TTC549 (cell line): ENCODE data around the gene GRB7.
"Not testable (repeated sequence)": the region's sequence is repeated elsewhere in the genome, so short reads cannot be mapped to it uniquely, and the experiment has no call there.

Source experiments
- FAIRE-seq: peaks from 2 replicates; lab custom pipeline; 2012; peaks lifted over from hg19 to GRCh38; lab: Jason Lieb, UNC

The GRB7 gene

GRCh38 chr17:39709998-39710964, 27.5 kb upstream of the GRB7 start:
- no peak for FAIRE-seq

GRCh38 chr17:39711071-39711470, 26.7 kb upstream of the GRB7 start:
- not testable (repeated sequence) for FAIRE-seq

- no peak for FAIRE-seq
Observed at GRCh38 chr17:39711851-39712250, 25.9 kb upstream of the GRB7 start.

GRCh38 chr17:39714234-39714633, 23.5 kb upstream of the GRB7 start:
- no peak for FAIRE-seq

- FAIRE-seq, result no peak
Observed at GRCh38 chr17:39715375-39716072, 22.2 kb upstream of the GRB7 start.

DNA sequence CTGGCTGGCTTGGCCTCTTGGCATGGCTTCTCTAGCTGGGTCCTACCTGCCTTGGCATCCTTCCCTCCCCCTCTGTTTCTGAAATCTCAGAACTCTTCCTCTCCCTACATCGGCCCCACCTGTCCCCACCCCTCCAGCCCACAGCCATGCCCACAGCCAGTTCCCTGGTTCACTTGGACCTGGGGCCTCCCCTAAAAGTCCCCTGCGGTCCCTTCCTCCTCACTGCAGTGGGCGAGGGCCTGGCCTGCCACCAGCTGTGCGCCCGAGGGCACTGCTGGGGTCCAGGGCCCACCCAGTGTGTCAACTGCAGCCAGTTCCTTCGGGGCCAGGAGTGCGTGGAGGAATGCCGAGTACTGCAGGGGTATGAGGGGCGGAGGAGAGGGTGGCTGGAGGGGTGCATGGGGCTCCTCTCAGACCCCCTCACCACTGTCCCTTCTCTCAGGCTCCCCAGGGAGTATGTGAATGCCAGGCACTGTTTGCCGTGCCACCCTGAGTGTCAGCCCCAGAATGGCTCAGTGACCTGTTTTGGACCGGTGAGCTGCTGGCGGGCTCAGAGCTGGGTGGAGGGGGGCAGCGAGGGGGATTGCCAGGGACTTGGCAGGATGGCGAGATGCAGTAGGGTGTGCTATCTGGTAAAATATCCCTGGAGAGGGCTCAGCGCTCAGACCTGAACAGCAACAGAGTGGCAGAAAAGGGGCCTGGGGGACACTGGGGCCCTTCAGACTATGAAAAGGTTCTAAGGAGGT, 21.5 kb upstream of the GRB7 start:
- FAIRE-seq, result no peak

DNA sequence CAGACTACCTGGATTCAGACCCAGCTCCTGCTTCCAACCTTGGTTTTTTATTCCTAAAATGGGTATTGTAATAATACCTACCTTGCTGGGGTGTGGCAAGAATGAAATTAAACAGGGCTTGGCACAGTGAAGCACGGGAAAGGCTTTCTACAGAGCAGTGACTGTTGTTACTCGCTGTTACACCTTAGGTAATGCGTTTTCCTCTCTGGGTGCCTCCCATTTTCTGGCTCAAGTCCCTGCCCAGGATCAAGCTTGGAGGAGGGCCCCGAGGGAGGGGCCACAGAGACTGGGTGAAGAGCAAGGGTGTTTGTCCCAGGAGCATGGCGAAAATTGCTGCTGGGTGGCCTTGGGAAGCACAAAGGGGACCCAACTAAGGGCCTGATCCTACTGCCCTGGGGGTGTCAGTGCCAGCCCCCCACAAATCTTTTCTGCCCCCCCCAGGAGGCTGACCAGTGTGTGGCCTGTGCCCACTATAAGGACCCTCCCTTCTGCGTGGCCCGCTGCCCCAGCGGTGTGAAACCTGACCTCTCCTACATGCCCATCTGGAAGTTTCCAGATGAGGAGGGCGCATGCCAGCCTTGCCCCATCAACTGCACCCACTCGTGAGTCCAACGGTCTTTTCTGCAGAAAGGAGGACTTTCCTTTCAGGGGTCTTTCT, 20.7 kb upstream of the GRB7 start:
- FAIRE-seq, result no peak

GRCh38 chr17:39717660-39718059, 20.1 kb upstream of the GRB7 start:
- FAIRE-seq, result no peak

DNA sequence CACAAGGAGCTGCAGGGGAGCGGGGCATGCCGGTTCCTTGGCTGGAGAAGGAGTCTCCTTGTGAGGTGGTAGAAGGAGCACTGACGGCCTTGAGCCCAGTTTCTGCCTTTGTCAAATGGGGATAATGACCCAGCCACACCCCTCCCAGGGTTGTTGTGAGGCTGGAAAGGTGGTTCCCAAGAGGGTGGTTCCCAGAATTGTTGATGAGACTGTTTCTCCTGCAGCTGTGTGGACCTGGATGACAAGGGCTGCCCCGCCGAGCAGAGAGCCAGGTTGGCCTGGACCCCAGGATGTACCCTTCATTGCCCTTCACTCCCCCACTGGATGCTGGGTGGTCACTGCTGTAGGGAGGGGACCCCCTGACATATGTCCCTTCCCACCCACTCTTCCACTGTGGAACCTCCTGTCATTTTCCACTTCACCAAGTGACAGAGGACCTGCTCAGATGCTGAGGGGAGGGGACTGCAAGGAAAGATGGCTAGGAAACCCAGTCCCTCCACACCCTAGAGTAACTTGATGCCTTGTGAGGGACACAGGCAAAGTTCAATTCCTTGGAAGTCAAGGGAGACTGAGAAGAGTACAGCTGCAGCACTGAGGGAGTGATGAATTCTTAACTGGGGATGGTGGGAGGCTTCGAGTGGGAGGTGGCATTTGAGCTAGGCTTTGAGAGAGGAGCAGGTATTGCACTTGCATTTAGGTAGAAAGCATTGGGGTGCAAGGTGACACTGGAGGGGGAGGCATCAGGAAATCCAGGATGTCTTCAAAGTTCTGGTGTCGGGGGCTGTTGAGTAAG, 18.0 kb upstream of the GRB7 start:
- no peak for FAIRE-seq

- FAIRE-seq, result no peak
Observed at GRCh38 chr17:39722104-39722503, 15.6 kb upstream of the GRB7 start.

GRCh38 chr17:39722965-39723848, 14.5 kb upstream of the GRB7 start:
- no peak for FAIRE-seq

- no peak for FAIRE-seq
Observed at GRCh38 chr17:39724731-39725130, 13.0 kb upstream of the GRB7 start.

DNA sequence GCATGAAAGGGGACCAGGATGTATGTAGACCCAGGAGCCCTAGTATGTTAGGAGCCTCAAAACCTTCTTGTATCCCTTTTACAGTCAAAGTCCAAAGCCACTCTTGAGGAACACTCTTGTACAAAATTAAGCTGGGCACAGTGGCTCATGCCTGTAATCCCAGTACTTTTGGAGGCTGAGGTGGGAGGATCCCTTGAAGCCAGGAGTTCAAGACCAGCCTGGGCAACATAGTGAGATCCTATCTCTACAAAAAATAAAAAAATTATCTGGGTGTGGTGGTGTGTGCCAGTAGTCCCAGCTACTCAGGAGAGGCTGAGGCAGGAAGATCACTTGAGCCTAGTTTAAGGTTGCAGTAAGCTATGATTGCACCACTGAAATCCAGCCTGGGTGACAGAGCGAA, 11.8 kb upstream of the GRB7 start:
- FAIRE-seq, result not testable (repeated sequence)

DNA sequence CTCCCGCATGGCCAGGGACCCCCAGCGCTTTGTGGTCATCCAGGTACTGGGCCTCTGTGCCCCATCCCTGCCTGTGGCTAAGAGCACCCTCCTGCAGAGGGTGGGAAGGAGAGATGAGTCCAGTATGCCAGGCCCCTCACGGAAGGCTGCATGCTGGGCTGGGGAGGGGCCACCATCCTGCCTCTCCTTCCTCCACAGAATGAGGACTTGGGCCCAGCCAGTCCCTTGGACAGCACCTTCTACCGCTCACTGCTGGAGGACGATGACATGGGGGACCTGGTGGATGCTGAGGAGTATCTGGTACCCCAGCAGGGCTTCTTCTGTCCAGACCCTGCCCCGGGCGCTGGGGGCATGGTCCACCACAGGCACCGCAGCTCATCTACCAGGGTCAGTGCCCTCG, 11.1 kb upstream of the GRB7 start:
- no peak for FAIRE-seq

DNA sequence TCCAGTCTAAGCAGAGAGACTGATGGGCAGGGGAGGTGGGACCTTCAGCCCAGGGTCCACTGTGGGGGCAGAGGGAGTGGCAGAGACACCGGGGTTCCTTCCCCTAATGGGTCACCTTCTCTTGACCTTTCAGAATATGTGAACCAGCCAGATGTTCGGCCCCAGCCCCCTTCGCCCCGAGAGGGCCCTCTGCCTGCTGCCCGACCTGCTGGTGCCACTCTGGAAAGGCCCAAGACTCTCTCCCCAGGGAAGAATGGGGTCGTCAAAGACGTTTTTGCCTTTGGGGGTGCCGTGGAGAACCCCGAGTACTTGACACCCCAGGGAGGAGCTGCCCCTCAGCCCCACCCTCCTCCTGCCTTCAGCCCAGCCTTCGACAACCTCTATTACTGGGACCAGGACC, 10.2 kb upstream of the GRB7 start:
- FAIRE-seq, result no peak

GRCh38 chr17:39729280-39729851, 8.4 kb upstream of the GRB7 start:
- no peak for FAIRE-seq

DNA sequence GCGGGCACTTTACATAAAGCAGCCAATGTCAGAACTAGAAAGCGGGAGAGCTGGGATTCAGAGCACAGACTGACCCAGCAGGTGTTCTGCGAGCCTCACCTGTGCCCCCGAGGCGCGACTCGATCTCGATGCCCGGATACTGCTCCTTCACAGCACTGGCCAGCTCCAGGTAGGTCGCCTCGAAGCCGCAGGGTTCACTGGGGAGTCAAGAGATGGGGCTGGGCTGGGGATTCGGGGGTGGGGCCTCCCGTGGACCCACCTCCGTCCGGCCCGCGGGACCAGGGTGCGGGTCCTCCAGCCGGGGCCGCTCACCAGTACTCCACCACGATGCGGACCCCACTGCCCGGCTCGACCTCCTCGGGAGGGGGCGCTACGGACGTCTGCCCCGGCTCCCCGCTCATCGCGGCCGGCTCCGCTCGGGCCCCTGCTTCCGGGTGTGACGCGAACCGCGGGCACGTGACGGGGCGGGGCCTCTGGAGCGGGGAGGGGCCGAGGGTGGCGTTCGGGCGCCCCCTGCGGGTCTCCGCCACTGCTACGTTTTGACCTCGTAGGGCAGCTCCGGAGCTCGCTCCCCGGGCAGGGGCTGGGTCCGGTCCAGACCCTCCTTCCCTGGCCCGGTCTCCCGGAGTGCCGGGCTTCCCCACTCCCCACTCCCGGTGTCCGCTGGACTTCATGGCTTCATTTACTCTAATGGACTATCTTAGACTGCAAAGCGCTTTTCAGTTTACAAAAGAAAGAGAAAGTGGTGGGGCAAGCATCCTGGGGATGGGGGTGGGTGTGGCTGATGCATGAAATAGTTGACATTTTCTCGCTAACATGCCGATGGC, 7.4 kb upstream of the GRB7 start, which contains the start of gene MIEN1:
Gene MIEN1, minus strand, starts transcription at position 438 of the 827 bp plus-strand sequence. Its CDS starts 37 bp downstream, at position 401.
- FAIRE-seq, result no peak

DNA sequence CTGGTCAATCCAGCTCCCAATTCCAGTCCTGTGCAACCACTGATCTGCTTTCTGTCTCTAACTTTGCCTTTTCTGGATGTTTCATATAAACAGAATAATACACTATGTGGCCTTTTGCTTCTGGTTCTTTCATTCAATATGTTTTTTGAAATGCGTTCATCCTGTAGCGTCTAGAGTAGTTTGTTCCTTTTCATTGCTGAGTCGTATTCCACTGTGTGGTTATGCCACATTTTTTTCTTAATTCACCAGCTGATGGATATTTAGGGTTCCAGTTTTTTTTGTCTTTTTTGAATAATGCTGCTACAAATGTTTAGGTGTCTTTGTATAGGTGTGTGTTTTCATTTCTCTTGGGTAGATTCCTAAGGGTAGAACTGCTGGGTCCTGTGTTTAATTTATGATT, 5.2 kb upstream of the GRB7 start:
- no peak for FAIRE-seq

DNA sequence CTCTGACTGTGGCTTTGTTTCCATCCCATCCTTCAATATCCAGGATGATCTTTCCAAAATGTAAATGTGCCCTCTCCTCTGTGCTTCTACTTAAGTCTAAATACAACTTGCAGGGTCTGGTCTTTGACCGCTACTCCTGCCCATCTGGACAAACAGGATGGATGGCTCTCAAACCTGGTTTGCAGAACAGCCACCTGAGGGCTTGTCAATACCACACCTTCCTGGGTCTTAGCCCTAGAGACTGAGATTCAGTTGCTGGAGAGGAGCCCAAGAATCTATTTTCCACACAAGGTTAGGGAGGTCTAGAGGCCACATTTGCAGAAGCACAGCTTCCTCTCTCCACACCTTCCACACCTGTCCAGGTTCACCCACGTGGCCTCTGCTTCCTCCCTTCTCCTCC, 1.9 kb upstream of the GRB7 start:
- no peak for FAIRE-seq
